ENCODE measurements around the gene NWD2. TPM values are rescaled to one million over a fixed set of nuclear protein-coding genes. Genes with fewer than 3 reads are reported as not detected.

Gene NWD2
- total RNA-seq, 2 donors from 2014 or later, result 0.07 to 0.08 TPM

DNA sequence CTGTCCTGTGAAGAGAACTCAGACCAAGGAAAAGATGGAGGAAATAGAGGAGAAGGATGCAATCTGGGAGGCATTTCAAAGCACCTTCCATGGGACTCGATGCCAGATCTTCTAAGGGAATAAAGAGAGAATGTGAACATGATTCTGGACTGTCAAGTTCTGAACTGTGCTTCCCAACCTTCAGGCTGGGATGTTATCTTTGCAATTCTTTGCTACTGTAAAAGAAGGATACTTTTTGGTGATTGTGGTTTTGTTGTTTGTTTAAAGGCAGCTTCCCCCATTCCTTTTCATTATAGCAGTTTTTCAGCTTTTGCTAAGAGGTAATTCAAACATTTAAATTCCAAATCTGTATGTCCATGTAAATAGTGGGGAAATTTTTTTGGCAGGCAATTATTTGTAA, 217.3 kb downstream of the NWD2 start:
- Histone ChIP-seq H3K4me1 (no peaks in the 10 kb centered on the region), H3K27ac (no peak overlapping the region), H3K36me3 (no peaks in the 10 kb centered on the region), H3K9me3 (no peaks in the 10 kb centered on the region), H3K27me3 (no peaks in the 10 kb centered on the region), H3K4me3 (no peak overlapping the region)
- TF ChIP-seq, protein P1, sequence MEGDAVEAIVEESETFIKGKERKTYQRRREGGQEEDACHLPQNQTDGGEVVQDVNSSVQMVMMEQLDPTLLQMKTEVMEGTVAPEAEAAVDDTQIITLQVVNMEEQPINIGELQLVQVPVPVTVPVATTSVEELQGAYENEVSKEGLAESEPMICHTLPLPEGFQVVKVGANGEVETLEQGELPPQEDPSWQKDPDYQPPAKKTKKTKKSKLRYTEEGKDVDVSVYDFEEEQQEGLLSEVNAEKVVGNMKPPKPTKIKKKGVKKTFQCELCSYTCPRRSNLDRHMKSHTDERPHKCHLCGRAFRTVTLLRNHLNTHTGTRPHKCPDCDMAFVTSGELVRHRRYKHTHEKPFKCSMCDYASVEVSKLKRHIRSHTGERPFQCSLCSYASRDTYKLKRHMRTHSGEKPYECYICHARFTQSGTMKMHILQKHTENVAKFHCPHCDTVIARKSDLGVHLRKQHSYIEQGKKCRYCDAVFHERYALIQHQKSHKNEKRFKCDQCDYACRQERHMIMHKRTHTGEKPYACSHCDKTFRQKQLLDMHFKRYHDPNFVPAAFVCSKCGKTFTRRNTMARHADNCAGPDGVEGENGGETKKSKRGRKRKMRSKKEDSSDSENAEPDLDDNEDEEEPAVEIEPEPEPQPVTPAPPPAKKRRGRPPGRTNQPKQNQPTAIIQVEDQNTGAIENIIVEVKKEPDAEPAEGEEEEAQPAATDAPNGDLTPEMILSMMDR (IDR thresholded peaks at IDR 0.05), result no peak
- DNase-seq (ENCODE audit: low spot score), result no peak

DNA sequence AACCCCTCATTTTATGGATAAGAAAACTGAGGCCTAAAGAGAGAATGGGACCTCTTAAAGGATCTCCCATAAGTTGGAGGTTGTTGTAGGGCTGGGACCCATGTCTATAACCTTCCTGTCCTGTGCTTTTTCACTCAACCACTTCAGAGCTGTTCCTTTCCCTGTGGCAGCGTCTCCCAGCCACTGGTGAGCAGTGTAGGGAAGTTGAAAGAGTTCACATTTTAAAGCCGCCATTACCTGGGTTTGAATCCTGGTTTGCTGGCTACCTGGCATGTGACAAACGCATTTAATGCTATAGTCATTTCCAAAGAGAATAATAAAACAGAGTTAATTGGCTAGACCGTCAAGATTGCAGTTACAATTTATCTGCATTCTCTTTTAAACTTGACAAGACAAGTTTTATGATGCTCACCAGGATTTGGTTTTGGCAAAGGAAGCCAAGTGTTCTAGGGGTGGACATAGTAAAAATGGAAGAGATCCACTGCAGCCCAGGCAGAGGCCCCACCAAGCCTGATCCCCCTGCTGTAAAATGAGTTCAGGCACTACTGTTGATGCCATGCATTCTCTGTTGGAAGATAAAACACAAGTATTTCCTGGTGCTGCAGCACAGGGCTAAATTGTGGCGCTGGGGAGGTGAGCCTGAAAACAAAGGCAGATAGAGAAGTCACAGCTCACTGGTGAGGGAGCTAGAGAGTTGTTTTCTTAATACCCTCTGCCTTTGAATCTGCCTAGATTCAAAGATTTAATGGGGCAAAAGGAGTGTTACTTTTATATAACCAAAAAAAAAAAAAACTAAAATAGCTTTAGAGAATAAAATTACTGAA, 218.7 kb downstream of the NWD2 start:
- Histone ChIP-seq H3K9me3 (no peaks in the 10 kb centered on the region), H3K27ac (no peak overlapping the region), H3K4me3 (no peak overlapping the region), H3K36me3 (no peaks in the 10 kb centered on the region), H3K4me1 (no peaks in the 10 kb centered on the region), H3K27me3 (no peaks in the 10 kb centered on the region)
- TF ChIP-seq, protein P1 (IDR thresholded peaks at IDR 0.05), result no peak
- no peak for DNase-seq (ENCODE audit: low spot score)

DNA sequence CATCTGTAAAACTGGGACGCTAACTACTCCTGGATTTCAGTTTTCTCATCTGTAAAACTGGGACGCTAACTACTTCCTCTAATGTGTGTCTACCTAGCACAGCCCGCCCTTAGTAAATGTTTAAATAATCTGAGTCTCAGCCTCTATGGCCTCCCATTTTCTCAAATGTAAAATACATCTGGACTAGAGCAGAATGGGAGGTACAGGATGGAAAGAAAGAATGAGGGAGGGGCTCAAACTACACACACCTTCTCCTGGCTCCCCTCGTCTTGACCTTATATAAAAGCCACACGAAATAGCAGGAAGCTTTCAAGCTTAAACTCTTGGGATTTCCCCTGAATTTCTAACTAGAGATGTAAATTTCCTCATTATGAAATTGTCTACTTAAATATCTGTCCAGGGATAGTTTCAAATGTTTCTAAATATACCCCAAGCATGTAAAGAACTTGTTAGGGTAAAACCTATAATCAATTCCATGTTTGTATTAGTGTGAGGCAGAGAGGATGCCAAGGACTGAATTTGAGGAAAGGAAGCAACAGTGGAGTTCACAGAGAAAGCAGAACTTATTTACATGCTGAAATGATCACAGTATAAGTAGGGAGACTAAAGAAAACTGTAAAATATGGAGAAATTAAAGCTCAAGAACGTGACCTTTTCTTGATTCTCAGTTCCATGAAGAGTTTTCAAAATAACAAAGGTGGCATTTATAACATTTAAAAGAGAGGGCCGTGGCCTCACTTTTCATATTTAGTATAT, 220.0 kb downstream of the NWD2 start:
- H3K4me1 ChIP-seq, result no peaks in the 10 kb centered on the region
- H3K36me3 ChIP-seq, result no peaks in the 10 kb centered on the region
- H3K4me3 ChIP-seq, result no peak overlapping the region
- no peaks in the 10 kb centered on the region for H3K9me3 ChIP-seq
- TF ChIP-seq, protein P1 (IDR thresholded peaks at IDR 0.05), result no peak
- no peak for DNase-seq (ENCODE audit: low spot score)
- no peak overlapping the region for H3K27ac ChIP-seq
- H3K27me3 ChIP-seq, result no peaks in the 10 kb centered on the region

DNA sequence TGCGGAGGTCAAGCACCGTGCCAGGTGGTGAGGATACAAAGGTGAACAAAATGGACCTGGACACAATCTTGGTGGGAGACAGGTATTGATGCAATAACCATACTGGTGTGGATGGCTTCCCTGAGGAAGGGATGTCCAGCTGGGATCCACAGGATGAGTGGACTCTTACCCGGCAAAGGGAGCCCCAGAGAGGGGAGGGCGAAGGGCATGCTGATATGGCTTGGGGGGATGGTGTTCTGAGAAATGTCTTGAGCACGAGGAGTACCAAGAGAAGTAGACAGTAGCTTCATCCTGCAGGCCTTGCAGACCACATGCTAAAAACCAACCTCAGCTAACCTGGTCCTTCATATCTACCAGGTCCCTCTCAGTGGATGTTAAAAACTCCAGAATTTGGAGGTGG, 220.8 kb downstream of the NWD2 start:
- no peaks in the 10 kb centered on the region for H3K4me1 ChIP-seq
- no peaks in the 10 kb centered on the region for H3K36me3 ChIP-seq
- no peaks in the 10 kb centered on the region for H3K9me3 ChIP-seq
- no peaks in the 10 kb centered on the region for H3K27me3 ChIP-seq
- H3K4me3 ChIP-seq, result no peak overlapping the region
- no peak for DNase-seq (ENCODE audit: low spot score)
- TF ChIP-seq, protein P1 (IDR thresholded peaks at IDR 0.05), result no peak
- no peak overlapping the region for H3K27ac ChIP-seq

DNA sequence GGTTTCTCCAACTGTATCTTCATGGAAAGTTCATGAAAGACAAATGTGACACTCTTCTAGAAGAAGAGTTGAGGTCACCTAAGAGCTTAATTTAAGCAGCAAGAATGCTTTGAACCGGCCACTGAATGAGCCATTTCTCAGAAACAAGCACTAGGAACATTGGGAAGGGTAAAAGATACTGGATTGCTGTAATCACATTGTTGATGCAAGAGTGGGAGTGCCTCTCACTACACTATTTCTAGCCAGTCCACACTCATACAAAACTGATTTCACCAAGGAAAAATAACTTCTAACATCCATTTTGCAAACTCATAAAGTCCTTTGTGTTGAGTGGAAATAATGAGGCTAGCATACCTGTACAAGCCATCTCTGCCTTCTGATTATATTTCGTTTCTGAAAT, 221.3 kb downstream of the NWD2 start:
- Histone ChIP-seq H3K4me3 (no peak overlapping the region), H3K36me3 (no peaks in the 10 kb centered on the region), H3K27ac (no peak overlapping the region), H3K9me3 (no peaks in the 10 kb centered on the region), H3K27me3 (no peaks in the 10 kb centered on the region), H3K4me1 (no peaks in the 10 kb centered on the region)
- no peak for DNase-seq (ENCODE audit: low spot score)
- TF ChIP-seq, protein P1 (IDR thresholded peaks at IDR 0.05), result no peak
